ENCODE data around the gene DBH.

DNA sequence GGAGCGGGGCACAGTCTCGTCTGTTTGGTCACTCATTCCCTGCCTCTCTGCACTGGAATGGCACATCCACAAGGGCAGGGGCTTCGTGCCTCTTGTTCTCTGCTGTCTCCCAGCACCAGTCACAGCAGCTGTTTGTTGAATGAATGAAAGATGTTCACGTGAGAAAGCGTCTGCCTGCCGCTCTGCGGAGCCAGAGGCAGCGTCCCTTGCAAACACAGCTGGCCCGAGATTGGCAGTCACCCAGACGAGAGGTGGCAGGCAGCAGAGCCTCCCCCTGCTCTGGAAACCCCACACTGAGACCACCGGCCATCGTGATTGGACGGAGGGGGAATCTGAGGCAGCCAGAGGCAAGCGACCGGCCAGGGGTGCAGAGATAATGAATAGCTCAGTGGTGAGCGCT, 21.0 kb upstream of the DBH start:
- TF ChIP-seq, protein P1, sequence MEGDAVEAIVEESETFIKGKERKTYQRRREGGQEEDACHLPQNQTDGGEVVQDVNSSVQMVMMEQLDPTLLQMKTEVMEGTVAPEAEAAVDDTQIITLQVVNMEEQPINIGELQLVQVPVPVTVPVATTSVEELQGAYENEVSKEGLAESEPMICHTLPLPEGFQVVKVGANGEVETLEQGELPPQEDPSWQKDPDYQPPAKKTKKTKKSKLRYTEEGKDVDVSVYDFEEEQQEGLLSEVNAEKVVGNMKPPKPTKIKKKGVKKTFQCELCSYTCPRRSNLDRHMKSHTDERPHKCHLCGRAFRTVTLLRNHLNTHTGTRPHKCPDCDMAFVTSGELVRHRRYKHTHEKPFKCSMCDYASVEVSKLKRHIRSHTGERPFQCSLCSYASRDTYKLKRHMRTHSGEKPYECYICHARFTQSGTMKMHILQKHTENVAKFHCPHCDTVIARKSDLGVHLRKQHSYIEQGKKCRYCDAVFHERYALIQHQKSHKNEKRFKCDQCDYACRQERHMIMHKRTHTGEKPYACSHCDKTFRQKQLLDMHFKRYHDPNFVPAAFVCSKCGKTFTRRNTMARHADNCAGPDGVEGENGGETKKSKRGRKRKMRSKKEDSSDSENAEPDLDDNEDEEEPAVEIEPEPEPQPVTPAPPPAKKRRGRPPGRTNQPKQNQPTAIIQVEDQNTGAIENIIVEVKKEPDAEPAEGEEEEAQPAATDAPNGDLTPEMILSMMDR (IDR thresholded peaks at IDR 0.05; ENCODE audit: insufficient read depth, low read length, poor library complexity, severe bottlenecking): no peak
- no peak for TF ChIP-seq EZH2phosphoT487 (conservative IDR thresholded peaks at IDR 0.05; ENCODE audit: low read length)
